ENCODE measurements around the gene SPOCD1.

The SPOCD1 gene

GRCh38 chr1:31791131-31791858 is 24.5 kb downstream of the SPOCD1 start:
- H3K36me3 ChIP-seq (ENCODE audit: control insufficient read depth, insufficient read depth, low read length) = no peaks in the 10 kb centered on the region
- no peak overlapping the region for H3K9ac ChIP-seq (ENCODE audit: low read length)
- H3K4me2 ChIP-seq (ENCODE audit: low read length) = no peak overlapping the region
- H3K18ac ChIP-seq (ENCODE audit: low read length) = no peak overlapping the region
- no peak overlapping the region for H2BK15ac ChIP-seq (replicated peaks; ENCODE audit: low read depth)
- H3K4me1 ChIP-seq (ENCODE audit: control insufficient read depth, low read depth, low read length) = peaks cover 2% of the 10 kb centered on the region
- H4K5ac ChIP-seq (ENCODE audit: low read length) = no peak overlapping the region
- no peak overlapping the region for H3K23ac ChIP-seq (ENCODE audit: low read length)
- no peaks in the 10 kb centered on the region for H3K79me2 ChIP-seq (ENCODE audit: control insufficient read depth, insufficient read depth, low read length)
- no peak overlapping the region for H4K8ac ChIP-seq (ENCODE audit: low read depth, low read length)
- H3K4ac ChIP-seq (ENCODE audit: low read depth, low read length) = no peak overlapping the region
- H3K27ac ChIP-seq (ENCODE audit: low read depth, low read length) = no peak overlapping the region
- H3K79me1 ChIP-seq (ENCODE audit: low read length) = no peaks in the 10 kb centered on the region
- H2BK120ac ChIP-seq (ENCODE audit: low read depth, low read length) = no peak overlapping the region
- H3K27me3 ChIP-seq (ENCODE audit: insufficient read depth, low read length, poor library complexity) = no peaks in the 10 kb centered on the region
- WGBS (ENCODE audit: extremely low coverage, insufficient coverage, low lambda C conversion rate) = no CpG with 5 or more reads among the region's 13 CpGs
- H3K4me3 ChIP-seq (ENCODE audit: low read length) = no peak overlapping the region
- H2BK5ac ChIP-seq (ENCODE audit: low read length) = no peak overlapping the region
- DNase-seq = no peak
- H3K56ac ChIP-seq (ENCODE audit: low read length) = no peak overlapping the region
- H2AK5ac ChIP-seq (ENCODE audit: low read length) = no peak overlapping the region

DNA sequence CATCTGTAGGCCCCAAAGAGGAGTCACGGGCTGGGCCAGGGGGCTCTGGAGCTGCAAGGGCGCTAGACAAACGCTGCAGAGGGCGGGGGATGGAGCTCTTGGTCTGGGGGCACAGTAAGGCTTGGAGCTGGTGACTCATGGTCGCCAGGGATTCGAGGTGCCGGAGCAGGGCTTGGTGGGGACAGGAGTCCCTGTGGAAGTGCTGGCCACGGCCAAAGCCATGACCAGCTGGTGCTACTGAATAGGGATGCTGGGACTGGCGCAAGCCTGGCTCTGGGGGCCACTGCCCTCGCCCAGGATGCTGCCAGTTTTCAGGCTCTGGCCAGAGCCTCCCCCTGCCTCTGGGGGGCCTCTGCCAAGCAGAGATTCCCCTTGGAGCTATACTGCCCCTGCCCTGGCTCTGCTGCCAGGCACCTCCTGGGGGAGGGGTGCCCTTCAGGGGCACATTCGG is 25.2 kb downstream of the SPOCD1 start:
- no peak overlapping the region for H4K8ac ChIP-seq (ENCODE audit: low read depth, low read length)
- H2BK120ac ChIP-seq (ENCODE audit: low read depth, low read length) = no peak overlapping the region
- H3K79me2 ChIP-seq (ENCODE audit: control insufficient read depth, insufficient read depth, low read length) = no peaks in the 10 kb centered on the region
- H2BK15ac ChIP-seq (replicated peaks; ENCODE audit: low read depth) = no peak overlapping the region
- H2BK5ac ChIP-seq (ENCODE audit: low read length) = no peak overlapping the region
- WGBS (ENCODE audit: extremely low coverage, insufficient coverage, low lambda C conversion rate) = no CpG with 5 or more reads among the region's 11 CpGs
- H3K18ac ChIP-seq (ENCODE audit: low read length) = no peak overlapping the region
- no peaks in the 10 kb centered on the region for H3K79me1 ChIP-seq (ENCODE audit: low read length)
- H3K27ac ChIP-seq (ENCODE audit: low read depth, low read length) = no peak overlapping the region
- no peak overlapping the region for H3K23ac ChIP-seq (ENCODE audit: low read length)
- no peaks in the 10 kb centered on the region for H3K27me3 ChIP-seq (ENCODE audit: insufficient read depth, low read length, poor library complexity)
- H3K9ac ChIP-seq (ENCODE audit: low read length) = no peak overlapping the region
- H3K4me1 ChIP-seq (ENCODE audit: control insufficient read depth, low read depth, low read length) = peaks cover 2% of the 10 kb centered on the region
- DNase-seq = no peak
- no peaks in the 10 kb centered on the region for H3K36me3 ChIP-seq (ENCODE audit: control insufficient read depth, insufficient read depth, low read length)
- H2AK5ac ChIP-seq (ENCODE audit: low read length) = no peak overlapping the region
- H4K5ac ChIP-seq (ENCODE audit: low read length) = no peak overlapping the region
- no peak overlapping the region for H3K56ac ChIP-seq (ENCODE audit: low read length)
- H3K4ac ChIP-seq (ENCODE audit: low read depth, low read length) = no peak overlapping the region
- H3K4me2 ChIP-seq (ENCODE audit: low read length) = no peak overlapping the region
- no peak overlapping the region for H3K4me3 ChIP-seq (ENCODE audit: low read length)

DNA sequence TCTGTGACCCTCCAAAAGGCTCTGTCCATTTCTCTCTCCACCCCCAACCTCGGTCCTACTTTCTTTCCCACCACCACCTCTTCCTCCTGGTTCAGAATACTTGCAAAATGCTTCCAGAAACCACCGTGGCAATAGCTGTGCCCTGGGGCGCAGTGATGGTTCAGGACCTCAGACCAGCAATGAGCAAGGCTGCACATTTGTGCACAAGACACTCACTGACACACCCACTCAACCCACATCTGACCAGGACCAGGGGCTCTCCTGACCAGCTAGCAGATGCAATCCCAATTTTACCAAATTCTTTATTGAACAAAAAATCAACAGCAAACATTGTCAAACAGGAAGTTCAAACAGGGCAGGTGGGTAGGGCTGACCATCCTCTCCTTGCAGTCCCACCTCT is 25.7 kb downstream of the SPOCD1 start:
- H3K9ac ChIP-seq (ENCODE audit: low read length) = no peak overlapping the region
- H2AK5ac ChIP-seq (ENCODE audit: low read length) = no peak overlapping the region
- no peak overlapping the region for H2BK5ac ChIP-seq (ENCODE audit: low read length)
- no peak overlapping the region for H3K18ac ChIP-seq (ENCODE audit: low read length)
- H3K79me2 ChIP-seq (ENCODE audit: control insufficient read depth, insufficient read depth, low read length) = no peaks in the 10 kb centered on the region
- no peak overlapping the region for H4K5ac ChIP-seq (ENCODE audit: low read length)
- no peaks in the 10 kb centered on the region for H3K27me3 ChIP-seq (ENCODE audit: insufficient read depth, low read length, poor library complexity)
- no peaks in the 10 kb centered on the region for H3K36me3 ChIP-seq (ENCODE audit: control insufficient read depth, insufficient read depth, low read length)
- peaks cover 2% of the 10 kb centered on the region for H3K4me1 ChIP-seq (ENCODE audit: control insufficient read depth, low read depth, low read length)
- no peak for DNase-seq
- no peak overlapping the region for H2BK15ac ChIP-seq (replicated peaks; ENCODE audit: low read depth)
- no CpG with 5 or more reads among the region's 3 CpGs for WGBS (ENCODE audit: extremely low coverage, insufficient coverage, low lambda C conversion rate)
- H3K4me2 ChIP-seq (ENCODE audit: low read length) = no peak overlapping the region
- no peak overlapping the region for H3K4ac ChIP-seq (ENCODE audit: low read depth, low read length)
- no peak overlapping the region for H3K4me3 ChIP-seq (ENCODE audit: low read length)
- H3K56ac ChIP-seq (ENCODE audit: low read length) = no peak overlapping the region
- H3K23ac ChIP-seq (ENCODE audit: low read length) = no peak overlapping the region
- no peak overlapping the region for H4K8ac ChIP-seq (ENCODE audit: low read depth, low read length)
- H2BK120ac ChIP-seq (ENCODE audit: low read depth, low read length) = no peak overlapping the region
- no peaks in the 10 kb centered on the region for H3K79me1 ChIP-seq (ENCODE audit: low read length)
- H3K27ac ChIP-seq (ENCODE audit: low read depth, low read length) = no peak overlapping the region

DNA sequence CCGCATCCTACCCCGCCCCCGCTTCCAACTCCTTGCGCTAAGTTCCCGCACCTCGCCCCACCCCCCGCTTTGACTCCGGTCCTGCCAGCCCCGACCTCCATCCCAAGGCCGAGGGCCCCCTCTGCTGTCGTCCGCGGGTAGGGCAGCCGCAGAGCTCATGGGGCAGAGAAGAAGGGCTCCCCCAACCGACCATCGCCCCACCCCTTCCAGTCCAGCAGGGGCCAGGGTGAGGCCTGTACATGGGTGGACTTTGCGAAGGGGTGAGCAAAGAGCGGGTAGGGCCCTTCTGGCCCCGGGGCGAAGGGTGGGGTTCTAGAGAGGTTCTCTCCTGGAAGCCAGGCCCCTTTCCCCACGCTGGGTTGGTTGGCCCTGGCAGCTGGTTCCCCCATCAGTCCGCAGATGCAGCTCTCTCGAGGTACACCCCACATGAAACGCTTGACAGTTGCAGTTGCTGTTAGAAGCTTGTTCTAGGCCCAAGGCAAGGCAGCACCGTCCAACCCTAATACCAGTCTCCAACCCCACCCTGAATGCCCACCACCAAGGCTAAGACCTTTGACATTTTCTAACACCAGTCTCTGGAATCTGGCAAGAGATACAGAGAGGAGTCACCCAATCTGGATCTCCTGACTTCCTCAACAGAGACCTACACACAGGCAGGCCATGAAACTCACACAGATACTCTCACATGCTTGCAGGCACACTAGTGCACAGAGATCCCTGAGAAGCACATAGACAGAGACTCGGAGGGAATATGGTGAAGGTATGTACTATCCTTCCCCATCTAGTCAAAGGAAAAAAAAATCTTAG is 26.4 kb downstream of the SPOCD1 start:
- Histone ChIP-seq H3K4me3 (ENCODE audit: low read length) (no peak overlapping the region), H3K36me3 (ENCODE audit: control insufficient read depth, insufficient read depth, low read length) (no peaks in the 10 kb centered on the region), H3K9ac (ENCODE audit: low read length) (no peak overlapping the region), H4K5ac (ENCODE audit: low read length) (no peak overlapping the region), H3K56ac (ENCODE audit: low read length) (peak overlapping the region; percentile 85), H3K79me2 (ENCODE audit: control insufficient read depth, insufficient read depth, low read length) (no peaks in the 10 kb centered on the region), H3K23ac (ENCODE audit: low read length) (no peak overlapping the region), H3K27ac (ENCODE audit: low read depth, low read length) (no peak overlapping the region), H3K4me1 (ENCODE audit: control insufficient read depth, low read depth, low read length) (peaks cover 2% of the 10 kb centered on the region), H3K27me3 (ENCODE audit: insufficient read depth, low read length, poor library complexity) (no peaks in the 10 kb centered on the region), H2BK120ac (ENCODE audit: low read depth, low read length) (no peak overlapping the region), H4K8ac (ENCODE audit: low read depth, low read length) (no peak overlapping the region), H2AK5ac (ENCODE audit: low read length) (no peak overlapping the region), H3K79me1 (ENCODE audit: low read length) (no peaks in the 10 kb centered on the region), H3K4ac (ENCODE audit: low read depth, low read length) (no peak overlapping the region), H2BK5ac (ENCODE audit: low read length) (no peak overlapping the region), H2BK15ac (replicated peaks; ENCODE audit: low read depth) (no peak overlapping the region), H3K18ac (ENCODE audit: low read length) (no peak overlapping the region), H3K4me2 (ENCODE audit: low read length) (no peak overlapping the region)
- no CpG with 5 or more reads among the region's 26 CpGs for WGBS (ENCODE audit: extremely low coverage, insufficient coverage, low lambda C conversion rate)
- DNase-seq = peak; percentile 94

- peaks cover 2% of the 10 kb centered on the region for H3K4me1 ChIP-seq (ENCODE audit: control insufficient read depth, low read depth, low read length)
- H2BK5ac ChIP-seq (ENCODE audit: low read length) = no peak overlapping the region
- WGBS (ENCODE audit: extremely low coverage, insufficient coverage, low lambda C conversion rate) = no CpG with 5 or more reads among the region's 22 CpGs
- peak; percentile 71 for DNase-seq
- H3K79me2 ChIP-seq (ENCODE audit: control insufficient read depth, insufficient read depth, low read length) = no peaks in the 10 kb centered on the region
- H3K9ac ChIP-seq (ENCODE audit: low read length) = peak overlapping the region; percentile 63
- no peak overlapping the region for H3K4ac ChIP-seq (ENCODE audit: low read depth, low read length)
- H3K27ac ChIP-seq (ENCODE audit: low read depth, low read length) = no peak overlapping the region
- H2AK5ac ChIP-seq (ENCODE audit: low read length) = no peak overlapping the region
- no peak overlapping the region for H4K8ac ChIP-seq (ENCODE audit: low read depth, low read length)
- H3K27me3 ChIP-seq (ENCODE audit: insufficient read depth, low read length, poor library complexity) = no peaks in the 10 kb centered on the region
- no peak overlapping the region for H3K23ac ChIP-seq (ENCODE audit: low read length)
- no peaks in the 10 kb centered on the region for H3K79me1 ChIP-seq (ENCODE audit: low read length)
- H3K18ac ChIP-seq (ENCODE audit: low read length) = no peak overlapping the region
- no peaks in the 10 kb centered on the region for H3K36me3 ChIP-seq (ENCODE audit: control insufficient read depth, insufficient read depth, low read length)
- no peak overlapping the region for H4K5ac ChIP-seq (ENCODE audit: low read length)
- peak overlapping the region; percentile 99 for H3K4me2 ChIP-seq (ENCODE audit: low read length)
- no peak overlapping the region for H2BK120ac ChIP-seq (ENCODE audit: low read depth, low read length)
- H2BK15ac ChIP-seq (replicated peaks; ENCODE audit: low read depth) = no peak overlapping the region
- peak overlapping the region; percentile 48 for H3K4me3 ChIP-seq (ENCODE audit: low read length)
- peak overlapping the region; percentile 85 for H3K56ac ChIP-seq (ENCODE audit: low read length)
Measured at GRCh38 chr1:31788825-31789256, 27.0 kb downstream of the SPOCD1 start.
